Measurements from ENCODE around the gene KIF17. TPM values are rescaled to one million over a fixed set of nuclear protein-coding genes. Genes with fewer than 3 reads are reported as not detected.

KIF17 gene
- polyA plus RNA-seq, 1 of the 3 experiments (the other 2 are of a cell fraction) = 4.3 TPM

DNA sequence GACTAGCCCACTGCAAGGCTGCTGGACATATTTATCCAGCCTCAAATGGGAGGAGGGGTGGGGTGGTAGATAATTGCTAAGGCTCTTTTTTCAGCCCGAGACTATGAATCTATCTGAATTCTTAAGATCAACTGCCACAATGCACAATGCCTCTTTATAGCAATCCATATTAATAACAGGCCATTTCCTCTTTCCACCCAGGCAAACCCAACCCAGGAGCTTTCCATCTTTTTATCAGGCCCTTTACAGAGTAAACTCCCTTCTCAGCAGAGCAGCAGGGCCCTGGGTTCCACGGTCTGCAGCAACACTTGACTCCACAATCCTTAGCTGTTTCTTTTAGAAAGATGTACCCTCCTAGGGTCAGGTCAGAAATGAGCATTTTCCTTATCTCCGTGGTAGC lies 57.4 kb downstream of the KIF17 start (continued):
- TF ChIP-seq, protein P1, sequence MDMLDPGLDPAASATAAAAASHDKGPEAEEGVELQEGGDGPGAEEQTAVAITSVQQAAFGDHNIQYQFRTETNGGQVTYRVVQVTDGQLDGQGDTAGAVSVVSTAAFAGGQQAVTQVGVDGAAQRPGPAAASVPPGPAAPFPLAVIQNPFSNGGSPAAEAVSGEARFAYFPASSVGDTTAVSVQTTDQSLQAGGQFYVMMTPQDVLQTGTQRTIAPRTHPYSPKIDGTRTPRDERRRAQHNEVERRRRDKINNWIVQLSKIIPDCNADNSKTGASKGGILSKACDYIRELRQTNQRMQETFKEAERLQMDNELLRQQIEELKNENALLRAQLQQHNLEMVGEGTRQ (IDR thresholded peaks at IDR 0.05; ENCODE audit: borderline replicate concordance, low read depth, low read length) = no peak
- TF ChIP-seq MEF2A (IDR thresholded peaks at IDR 0.05; ENCODE audit: borderline replicate concordance, low read depth) (no peak), NFIC (IDR thresholded peaks at IDR 0.05; ENCODE audit: borderline replicate concordance) (no peak), NRF1 (IDR thresholded peaks at IDR 0.05; ENCODE audit: low read depth, low read length) (no peak), ELF1 (IDR thresholded peaks at IDR 0.05) (no peak), CHD2 (IDR thresholded peaks at IDR 0.05; ENCODE audit: low read length, partially characterized antibody) (no peak)

DNA sequence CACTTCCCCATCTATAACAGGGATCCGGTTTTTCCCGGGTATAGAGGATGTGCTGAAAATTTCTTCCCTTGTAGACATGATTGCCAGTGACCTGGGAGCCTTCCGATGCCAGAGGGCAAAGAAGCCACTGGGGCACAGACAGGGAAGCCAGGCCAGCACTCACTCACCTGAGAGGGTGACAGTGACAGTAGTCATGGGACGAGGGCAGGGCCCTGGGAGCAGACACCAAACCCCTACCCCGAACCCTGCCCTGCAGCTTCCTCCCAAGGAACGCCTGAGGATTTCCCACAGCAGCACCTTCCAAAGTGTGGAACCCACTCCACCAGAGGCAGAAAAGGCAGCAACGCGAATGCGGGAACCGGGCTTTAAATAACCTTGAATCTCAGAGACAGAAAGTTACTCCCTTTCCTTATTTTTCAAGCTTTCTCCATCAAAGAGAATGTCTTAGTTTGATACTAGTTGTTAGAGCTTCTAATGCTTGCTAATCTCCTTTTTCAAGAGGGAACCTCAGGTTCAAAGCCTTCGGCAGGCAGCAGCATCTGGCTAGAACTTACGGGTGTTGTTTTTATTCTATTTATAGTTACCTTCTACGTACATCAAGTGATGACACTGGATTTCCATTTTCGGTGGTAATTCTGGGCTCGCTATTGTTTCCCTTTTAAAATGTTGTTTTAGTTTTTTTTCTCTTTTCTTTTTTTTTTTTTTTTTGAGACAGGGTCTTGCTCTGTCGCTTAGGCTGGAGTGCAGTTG lies 59.5 kb downstream of the KIF17 start:
- H3F3A ChIP-seq (replicated peaks; ENCODE audit: insufficient read depth) = no peaks in the 10 kb centered on the region
- no peak for DNase-seq
- peaks cover 57% of the 10 kb centered on the region for H3K79me2 ChIP-seq (ENCODE audit: insufficient read depth)
- peaks cover 36 to 55% of the 10 kb centered on the region in 2 experiments for H3K36me3 ChIP-seq (replicated peaks in 1 of 2; ENCODE audit: control insufficient read depth in 1 of 2, insufficient read depth in 2 of 2, low read length in 1 of 2)
- WGBS (ENCODE audit: low lambda C conversion rate) = 94% methylated on average over 14 of the region's 16 CpGs
- H4K20me1 ChIP-seq (ENCODE audit: insufficient read depth) = no peaks in the 10 kb centered on the region; the same call in 1 of the 2 replicates
- no peaks in the 10 kb centered on the region for H3K9me3 ChIP-seq
- ChIA-PET POLR2A (no interaction called here), CTCF (interaction anchor here (1.4 to 3.2 kb wide), 3 partner anchors 16 to 164 kb away, joined by 3 to 9 read pairs (median 4); partner anchors contain the start of gene PINK1)
- H3K9ac ChIP-seq = no peak overlapping the region
- no peaks in the 10 kb centered on the region for H3K9me2 ChIP-seq
- TF ChIP-seq RCOR1 (IDR thresholded peaks at IDR 0.05; ENCODE audit: low read length) (no peak), SIN3A (IDR thresholded peaks at IDR 0.05; ENCODE audit: borderline replicate concordance, low read depth, low read length) (no peak), TEAD4 (IDR thresholded peaks at IDR 0.05; ENCODE audit: borderline replicate concordance, insufficient read depth) (no peak)
- peaks cover 9 to 14% of the 10 kb centered on the region in 2 experiments for H3K4me1 ChIP-seq (ENCODE audit: control insufficient read depth in 1 of 2, insufficient read depth in 2 of 2, low read depth in 1 of 2, low read length in 1 of 2)
- H3K27me3 ChIP-seq (ENCODE audit: insufficient read depth) = no peaks in the 10 kb centered on the region
- no peak overlapping the region for H3K4me2 ChIP-seq
- no peak overlapping the region for H2AFZ ChIP-seq (ENCODE audit: low read depth)
- H3K4me3 ChIP-seq (ENCODE audit: low read depth in 2 of 2, low read length in 1 of 2) = no peak overlapping the region
- H3K27ac ChIP-seq (ENCODE audit: low read depth in 2 of 2, low read length in 1 of 2) = no peak overlapping the region

DNA sequence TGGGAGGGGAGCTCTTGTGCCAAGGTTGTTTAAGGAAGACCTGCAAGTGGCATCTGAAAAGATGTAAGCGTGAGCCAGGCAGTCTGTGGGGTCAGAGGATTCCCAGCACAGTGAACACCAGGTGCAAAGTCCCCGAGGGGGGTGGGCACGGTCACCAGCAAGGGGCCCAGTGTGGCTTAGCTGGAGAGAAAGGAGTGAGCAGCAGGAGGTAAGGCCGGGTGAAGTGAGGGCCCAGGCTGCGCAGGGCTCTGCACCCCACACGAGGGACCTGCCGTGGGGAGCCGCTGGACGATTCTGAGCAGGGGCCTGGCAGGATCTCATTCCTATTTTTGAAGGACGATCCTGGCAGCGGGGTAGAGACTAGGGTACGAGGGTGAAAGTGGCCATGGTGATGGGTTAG lies 60.8 kb downstream of the KIF17 start:
- Histone ChIP-seq H3K27ac (ENCODE audit: low read depth in 2 of 2, low read length in 1 of 2) (no peak overlapping the region), H3K4me1 (ENCODE audit: control insufficient read depth in 1 of 2, insufficient read depth in 2 of 2, low read depth in 1 of 2, low read length in 1 of 2) (peaks cover 8 to 9% of the 10 kb centered on the region in 2 experiments), H3K9ac (no peak overlapping the region), H3K9me3 (no peaks in the 10 kb centered on the region), H3K9me2 (no peaks in the 10 kb centered on the region), H3K79me2 (ENCODE audit: insufficient read depth) (peaks cover 57% of the 10 kb centered on the region), H3K36me3 (replicated peaks in 1 of 2; ENCODE audit: control insufficient read depth in 1 of 2, insufficient read depth in 2 of 2, low read length in 1 of 2) (peaks cover 41 to 68% of the 10 kb centered on the region in 2 experiments), H3F3A (replicated peaks; ENCODE audit: insufficient read depth) (peaks cover 3% of the 10 kb centered on the region), H3K4me3 (ENCODE audit: low read depth in 2 of 2, low read length in 1 of 2) (no peak overlapping the region), H2AFZ (ENCODE audit: low read depth) (no peak overlapping the region), H4K20me1 (ENCODE audit: insufficient read depth) (no peaks in the 10 kb centered on the region; the same call in 1 of the 2 replicates), H3K4me2 (no peak overlapping the region), H3K27me3 (ENCODE audit: insufficient read depth) (no peaks in the 10 kb centered on the region)
- ChIA-PET CTCF (no interaction called here), POLR2A (no interaction called here)
- whole genome bisulfite sequencing (ENCODE audit: low lambda C conversion rate) = 83% methylated on average over 11 of the region's 12 CpGs
- no peak for DNase-seq
- TF ChIP-seq, protein P2, sequence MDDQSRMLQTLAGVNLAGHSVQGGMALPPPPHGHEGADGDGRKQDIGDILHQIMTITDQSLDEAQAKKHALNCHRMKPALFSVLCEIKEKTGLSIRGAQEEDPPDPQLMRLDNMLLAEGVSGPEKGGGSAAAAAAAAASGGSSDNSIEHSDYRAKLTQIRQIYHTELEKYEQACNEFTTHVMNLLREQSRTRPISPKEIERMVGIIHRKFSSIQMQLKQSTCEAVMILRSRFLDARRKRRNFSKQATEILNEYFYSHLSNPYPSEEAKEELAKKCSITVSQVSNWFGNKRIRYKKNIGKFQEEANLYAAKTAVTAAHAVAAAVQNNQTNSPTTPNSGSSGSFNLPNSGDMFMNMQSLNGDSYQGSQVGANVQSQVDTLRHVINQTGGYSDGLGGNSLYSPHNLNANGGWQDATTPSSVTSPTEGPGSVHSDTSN (IDR thresholded peaks at IDR 0.05) = no peak
- TF ChIP-seq, protein P3, sequence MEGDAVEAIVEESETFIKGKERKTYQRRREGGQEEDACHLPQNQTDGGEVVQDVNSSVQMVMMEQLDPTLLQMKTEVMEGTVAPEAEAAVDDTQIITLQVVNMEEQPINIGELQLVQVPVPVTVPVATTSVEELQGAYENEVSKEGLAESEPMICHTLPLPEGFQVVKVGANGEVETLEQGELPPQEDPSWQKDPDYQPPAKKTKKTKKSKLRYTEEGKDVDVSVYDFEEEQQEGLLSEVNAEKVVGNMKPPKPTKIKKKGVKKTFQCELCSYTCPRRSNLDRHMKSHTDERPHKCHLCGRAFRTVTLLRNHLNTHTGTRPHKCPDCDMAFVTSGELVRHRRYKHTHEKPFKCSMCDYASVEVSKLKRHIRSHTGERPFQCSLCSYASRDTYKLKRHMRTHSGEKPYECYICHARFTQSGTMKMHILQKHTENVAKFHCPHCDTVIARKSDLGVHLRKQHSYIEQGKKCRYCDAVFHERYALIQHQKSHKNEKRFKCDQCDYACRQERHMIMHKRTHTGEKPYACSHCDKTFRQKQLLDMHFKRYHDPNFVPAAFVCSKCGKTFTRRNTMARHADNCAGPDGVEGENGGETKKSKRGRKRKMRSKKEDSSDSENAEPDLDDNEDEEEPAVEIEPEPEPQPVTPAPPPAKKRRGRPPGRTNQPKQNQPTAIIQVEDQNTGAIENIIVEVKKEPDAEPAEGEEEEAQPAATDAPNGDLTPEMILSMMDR (IDR thresholded peaks at IDR 0.05) = no peak
- TF ChIP-seq, protein P4, sequence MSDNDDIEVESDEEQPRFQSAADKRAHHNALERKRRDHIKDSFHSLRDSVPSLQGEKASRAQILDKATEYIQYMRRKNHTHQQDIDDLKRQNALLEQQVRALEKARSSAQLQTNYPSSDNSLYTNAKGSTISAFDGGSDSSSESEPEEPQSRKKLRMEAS (IDR thresholded peaks at IDR 0.05; ENCODE audit: low read depth) = no peak
- no peak for TF ChIP-seq EZH2phosphoT487 (IDR thresholded peaks at IDR 0.05; ENCODE audit: borderline replicate concordance, low read depth)
- no peak for TF ChIP-seq JUND (IDR thresholded peaks at IDR 0.05)
- no peak for TF ChIP-seq NFIC (IDR thresholded peaks at IDR 0.05; ENCODE audit: borderline replicate concordance)
- no peak for TF ChIP-seq SMC3 (IDR thresholded peaks at IDR 0.05; ENCODE audit: low read depth, low read length)
- TF ChIP-seq, protein P5, sequence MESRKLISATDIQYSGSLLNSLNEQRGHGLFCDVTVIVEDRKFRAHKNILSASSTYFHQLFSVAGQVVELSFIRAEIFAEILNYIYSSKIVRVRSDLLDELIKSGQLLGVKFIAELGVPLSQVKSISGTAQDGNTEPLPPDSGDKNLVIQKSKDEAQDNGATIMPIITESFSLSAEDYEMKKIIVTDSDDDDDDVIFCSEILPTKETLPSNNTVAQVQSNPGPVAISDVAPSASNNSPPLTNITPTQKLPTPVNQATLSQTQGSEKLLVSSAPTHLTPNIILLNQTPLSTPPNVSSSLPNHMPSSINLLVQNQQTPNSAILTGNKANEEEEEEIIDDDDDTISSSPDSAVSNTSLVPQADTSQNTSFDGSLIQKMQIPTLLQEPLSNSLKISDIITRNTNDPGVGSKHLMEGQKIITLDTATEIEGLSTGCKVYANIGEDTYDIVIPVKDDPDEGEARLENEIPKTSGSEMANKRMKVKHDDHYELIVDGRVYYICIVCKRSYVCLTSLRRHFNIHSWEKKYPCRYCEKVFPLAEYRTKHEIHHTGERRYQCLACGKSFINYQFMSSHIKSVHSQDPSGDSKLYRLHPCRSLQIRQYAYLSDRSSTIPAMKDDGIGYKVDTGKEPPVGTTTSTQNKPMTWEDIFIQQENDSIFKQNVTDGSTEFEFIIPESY (IDR thresholded peaks at IDR 0.05; ENCODE audit: borderline replicate concordance, low read depth) = no peak
- TF ChIP-seq, protein P6, sequence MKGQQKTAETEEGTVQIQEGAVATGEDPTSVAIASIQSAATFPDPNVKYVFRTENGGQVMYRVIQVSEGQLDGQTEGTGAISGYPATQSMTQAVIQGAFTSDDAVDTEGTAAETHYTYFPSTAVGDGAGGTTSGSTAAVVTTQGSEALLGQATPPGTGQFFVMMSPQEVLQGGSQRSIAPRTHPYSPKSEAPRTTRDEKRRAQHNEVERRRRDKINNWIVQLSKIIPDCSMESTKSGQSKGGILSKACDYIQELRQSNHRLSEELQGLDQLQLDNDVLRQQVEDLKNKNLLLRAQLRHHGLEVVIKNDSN (IDR thresholded peaks at IDR 0.05; ENCODE audit: borderline replicate concordance, low read depth) = no peak
- TF ChIP-seq TEAD4 (IDR thresholded peaks at IDR 0.05; ENCODE audit: borderline replicate concordance, insufficient read depth) = no peak
- no peak for TF ChIP-seq FOXJ3 (CRISPR knock-in tag; IDR thresholded peaks at IDR 0.05)
- TF ChIP-seq RAD21 (IDR thresholded peaks at IDR 0.05; ENCODE audit: low read length) = no peak

Data from SK-N-SH (cell line).